Measurements from ENCODE around the gene TELO2.
"Not testable (repeated sequence)": the region's sequence is repeated elsewhere in the genome, so short reads cannot be mapped to it uniquely, and the experiment has no call there.

Gene TELO2

DNA sequence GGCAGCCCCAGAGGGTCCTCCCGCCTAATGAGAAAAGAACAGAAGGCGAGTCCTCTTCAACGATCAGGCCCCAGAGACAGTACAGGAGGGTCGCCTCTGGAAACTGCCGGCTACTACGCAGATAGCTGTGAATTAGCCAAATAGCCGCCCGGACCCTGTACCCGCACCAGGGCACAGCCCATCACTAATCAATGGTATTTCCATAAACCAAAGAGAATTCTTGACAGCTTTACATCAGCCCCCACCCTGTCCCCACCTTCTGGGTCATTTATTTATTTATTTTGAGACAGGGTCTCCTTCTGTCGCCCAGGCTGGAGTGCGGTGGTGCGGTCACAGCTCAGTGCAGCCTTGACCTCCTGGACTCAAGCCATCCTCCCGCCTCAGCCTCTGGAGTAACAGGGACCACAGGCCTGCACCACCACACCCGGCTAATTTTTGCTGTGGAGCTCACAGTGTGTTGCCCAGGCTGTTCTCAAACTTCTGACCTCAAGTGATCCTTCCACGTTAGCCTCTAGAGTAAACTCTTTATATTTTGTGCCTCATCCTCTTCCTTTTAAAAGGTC is 17.5 kb upstream of the TELO2 start:
- no peak for DNase-seq (ENCODE audit: low read depth)

DNA sequence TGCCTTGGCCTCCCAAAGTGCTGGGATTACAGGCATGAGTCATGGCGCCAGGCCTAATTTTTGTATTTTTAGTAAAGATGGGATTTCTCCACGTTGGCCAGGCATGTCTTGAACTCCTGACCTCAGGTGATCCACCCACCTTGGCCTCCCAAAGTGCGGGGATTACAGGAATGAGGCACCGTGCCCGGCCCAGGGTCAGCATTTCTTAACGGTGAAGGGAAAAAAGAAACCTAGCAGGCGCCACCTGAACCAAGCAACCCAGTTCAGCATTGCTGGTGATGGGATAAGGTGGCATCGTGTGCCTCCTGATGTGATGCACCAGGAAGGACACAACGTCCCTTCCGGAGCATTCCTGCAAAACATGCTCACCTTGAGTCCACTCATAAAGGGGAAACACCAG is 16.1 kb upstream of the TELO2 start:
- DNase-seq (ENCODE audit: low read depth): no peak

DNA sequence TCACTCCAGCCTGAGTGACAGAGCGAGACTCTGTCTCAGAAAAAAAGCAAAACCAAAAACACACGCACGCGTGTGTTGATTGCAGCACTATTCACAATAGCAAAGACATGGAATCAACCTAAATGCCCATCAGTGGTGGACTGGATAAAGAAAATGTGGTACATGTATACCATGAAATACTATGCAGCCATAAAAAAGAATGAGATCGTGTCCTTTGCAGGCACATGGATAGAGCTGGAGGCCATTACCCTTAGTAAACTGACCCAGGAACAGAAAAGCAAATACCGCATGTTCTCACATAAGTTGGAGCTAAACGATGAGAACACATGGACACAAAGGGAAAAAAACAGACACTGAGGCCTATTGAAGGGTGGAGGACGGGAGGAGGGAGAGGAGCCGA is 14.2 kb upstream of the TELO2 start:
- not testable (repeated sequence) for DNase-seq (ENCODE audit: low read depth)

DNA sequence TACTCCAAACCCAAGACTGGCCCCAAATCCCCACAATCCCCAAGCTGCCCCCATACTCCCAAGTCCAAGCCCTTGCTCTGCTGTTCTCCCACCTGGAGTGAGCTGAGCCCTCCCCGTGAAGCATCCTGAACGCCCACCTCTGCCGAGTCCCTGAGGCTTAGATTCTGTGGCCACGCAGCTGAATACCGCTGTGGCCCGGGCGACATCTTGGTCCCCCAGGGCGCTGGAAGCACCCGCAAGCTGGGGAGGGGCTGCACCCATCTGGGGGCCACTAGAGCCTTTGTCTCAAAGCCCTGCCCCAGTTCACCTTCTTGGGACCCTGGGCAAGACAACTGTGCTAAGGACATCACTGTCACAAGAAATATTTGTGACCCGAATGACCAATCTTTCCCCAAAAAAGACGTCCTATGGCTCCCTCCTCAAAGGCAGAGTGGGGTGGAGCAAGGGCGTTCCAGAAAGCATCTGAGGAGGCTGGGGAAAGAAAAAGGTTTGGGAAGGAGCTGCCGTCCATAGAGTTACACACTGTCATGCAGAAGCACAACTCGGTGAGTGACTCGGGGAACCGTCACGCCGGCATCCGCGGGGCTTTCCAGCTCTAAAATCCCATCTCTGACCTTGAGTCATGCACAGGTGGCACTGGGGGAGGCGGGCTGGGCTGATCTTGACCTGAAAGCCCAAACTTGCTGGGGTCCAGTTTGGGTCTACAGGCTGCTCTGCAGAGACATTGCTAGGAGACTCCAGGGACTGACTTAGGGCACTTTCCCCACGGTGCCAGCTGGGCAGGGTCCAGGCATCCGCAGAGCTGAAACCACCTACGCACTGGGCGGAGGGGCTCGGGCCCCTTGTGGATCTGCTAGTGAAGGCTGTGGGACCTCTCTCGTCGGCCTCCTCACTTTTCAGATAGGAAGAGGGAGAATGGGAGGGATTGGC is 11.0 kb upstream of the TELO2 start:
- no peak for DNase-seq (ENCODE audit: low read depth)

DNA sequence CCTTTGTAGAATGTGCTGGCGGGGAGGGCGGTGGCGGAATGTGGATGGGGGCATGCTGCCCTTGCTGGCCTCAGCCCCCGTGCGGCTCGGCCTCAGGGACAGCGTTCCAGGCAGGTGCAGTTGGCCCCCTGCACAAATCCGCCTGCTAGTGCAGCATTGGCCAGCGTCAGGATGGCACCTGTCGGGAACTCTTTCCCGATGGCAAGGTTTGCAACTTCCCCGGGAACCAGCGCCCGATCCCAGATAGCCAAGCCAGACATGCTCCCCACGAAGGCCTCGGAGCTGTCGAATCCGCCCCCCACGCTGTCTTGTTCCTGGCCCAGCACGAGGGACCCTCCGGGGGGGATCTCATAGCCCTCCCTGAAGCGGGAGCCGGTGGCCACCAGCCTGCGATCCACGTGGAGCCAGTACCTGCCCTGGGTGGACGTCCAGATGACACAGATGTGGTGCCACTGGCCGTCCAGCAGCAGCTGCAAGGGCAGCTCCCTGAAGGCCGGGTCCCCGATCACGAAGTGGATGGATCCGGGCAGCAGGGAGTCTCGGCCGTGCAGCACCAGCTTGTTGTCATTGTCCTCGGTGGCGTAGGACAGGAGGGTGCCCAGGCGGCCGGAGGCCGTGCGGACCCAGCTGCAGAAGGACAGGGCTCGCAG is 7.2 kb upstream of the TELO2 start:
- DNase-seq (ENCODE audit: low read depth): no peak

DNA sequence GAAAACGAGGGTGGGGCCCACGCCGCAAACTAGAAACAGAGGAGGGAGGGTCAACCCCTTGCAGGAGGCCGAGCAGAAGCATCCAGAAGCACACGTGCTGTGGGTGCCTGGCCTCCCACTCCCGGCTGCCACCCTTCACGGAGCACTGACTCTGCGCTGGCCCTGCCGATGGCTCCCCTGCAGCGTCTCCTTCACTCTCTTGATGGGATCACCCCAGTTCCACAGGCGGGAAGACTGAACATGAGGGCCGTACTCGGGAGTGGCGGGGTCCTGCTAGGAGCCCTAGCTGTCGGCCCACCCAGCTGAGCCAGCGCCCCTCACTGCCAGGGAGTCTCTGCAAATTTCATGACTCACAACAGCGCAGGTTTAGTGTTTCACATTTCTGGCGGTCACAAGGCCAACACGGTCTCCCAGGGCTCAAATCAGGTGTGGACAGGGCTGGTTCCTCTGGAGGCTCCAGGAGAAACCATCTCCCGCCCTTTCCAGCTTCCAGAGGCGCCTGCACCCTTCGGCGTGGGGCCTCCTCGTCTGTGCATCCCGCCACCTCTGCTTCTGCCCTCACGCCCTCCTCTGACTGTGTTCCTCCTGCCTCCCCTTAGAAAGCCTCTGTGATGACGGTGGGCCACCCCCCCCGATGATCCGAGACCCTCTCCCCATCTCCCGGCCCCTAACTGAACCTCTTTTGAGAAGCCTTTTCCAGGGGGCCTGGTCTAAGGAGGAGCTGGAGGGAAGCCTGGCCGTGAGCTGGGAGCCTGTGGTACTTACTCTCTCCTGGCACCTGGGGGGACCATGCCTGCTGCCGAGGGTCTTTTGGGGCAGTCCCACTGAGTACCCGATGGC is 6.4 kb upstream of the TELO2 start:
- no peak for DNase-seq (ENCODE audit: low read depth)

DNA sequence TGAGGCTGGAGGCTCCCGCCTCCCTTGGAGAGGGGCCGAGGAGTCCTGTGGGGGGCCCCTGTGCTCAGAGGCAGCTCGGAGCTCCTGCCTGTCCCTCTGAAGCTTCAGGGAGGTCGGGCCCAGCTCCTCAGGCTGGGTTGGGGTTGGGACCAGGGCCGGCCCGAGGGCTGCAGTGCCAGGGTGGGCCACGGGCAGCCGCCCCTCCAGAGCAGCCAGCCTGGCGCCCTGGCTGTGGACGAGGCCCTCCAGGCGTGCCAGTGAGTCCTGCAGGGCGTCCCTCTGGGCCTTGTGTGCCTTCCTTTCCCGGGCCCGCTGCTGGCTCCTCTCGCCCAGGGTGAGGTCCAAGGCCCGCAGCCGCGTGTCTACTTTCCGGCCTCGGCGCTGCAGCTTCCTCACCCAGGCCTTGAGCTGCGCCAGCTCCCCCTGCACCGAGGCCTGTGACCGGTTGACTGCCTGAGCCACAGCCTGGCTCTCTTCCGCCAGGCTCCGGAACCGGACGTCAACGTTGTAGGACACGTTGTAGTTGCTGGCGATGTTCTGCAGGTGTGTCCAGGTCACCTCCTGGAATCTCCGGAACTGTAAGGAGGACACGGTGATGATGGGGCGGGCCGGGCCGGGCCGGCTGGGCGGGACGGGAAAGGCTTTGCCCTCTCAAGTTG is 5.6 kb upstream of the TELO2 start:
- DNase-seq (ENCODE audit: low read depth): no peak

DNA sequence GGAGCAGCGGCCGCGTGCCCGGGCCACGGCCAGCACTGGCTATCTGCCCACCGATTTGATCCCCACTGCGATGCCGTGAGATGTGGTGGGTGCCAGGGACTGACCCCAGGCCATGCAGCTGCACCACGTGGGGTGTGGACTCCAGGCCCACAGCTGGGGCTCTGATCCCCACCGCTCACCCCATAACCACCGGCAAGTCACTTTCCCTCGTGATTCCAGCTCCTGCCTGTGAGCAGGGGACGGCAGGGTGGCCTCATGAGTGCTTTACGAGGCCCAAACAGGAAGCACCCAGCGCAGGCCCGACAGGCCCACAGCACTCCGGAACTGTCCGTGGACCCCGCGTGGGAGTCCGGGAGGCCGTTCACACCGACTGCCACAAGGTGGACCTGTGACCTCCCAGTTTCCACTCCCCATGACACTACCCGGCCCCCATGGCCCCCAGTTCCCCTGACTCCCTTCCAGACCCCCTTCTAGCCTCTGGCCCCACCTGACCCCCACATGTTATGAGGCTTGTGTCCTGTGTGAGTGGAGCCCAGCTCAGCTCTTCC is 5.0 kb upstream of the TELO2 start:
- no peak for DNase-seq (ENCODE audit: low read depth)

DNA sequence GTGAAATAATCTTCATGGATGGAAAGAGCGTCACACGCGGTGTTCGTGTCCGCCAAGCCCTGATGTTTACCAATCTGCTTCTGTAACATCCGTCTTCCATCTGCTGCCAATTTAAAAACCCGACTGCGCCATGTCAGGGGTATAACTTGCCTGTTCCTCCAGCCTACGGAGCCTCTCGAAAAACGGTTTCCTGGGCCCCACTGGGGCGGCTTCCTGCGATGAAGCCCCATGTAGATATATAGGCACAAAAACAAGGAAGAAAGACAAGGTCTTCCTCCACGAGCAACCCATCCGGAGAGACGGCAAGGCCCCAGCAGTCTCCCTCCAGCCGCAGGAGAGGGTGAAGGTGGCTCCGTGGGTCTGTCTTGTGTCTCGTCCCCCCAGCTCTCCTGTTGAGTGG is 4.5 kb upstream of the TELO2 start, which contains the start of gene PTX4:
TSS of gene PTX4 (minus strand) at position 326 of the 400 bp plus-strand sequence. CDS start at position 291, 35 bp downstream.
- no peak for DNase-seq (ENCODE audit: low read depth)

DNA sequence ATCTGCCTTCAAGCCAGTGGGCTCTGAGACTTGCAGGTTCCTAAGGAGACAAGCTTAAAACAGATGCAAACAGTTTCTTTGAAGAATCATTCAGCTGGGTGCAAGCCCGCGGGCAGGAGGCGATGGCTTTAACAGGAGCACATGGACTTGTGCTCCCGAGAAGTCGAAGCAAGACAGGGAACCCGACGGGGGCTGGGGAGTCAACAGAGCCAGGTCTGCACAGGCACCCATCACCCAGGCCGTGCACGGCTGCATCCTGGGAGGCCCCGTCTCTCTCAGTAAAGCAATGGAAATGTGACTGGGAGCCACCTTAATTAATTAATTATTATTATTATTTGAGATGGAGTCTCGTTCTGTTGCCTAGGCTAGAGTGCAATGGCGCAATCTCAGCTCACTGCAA is 4.1 kb upstream of the TELO2 start:
- no peak for DNase-seq (ENCODE audit: low read depth)

DNA sequence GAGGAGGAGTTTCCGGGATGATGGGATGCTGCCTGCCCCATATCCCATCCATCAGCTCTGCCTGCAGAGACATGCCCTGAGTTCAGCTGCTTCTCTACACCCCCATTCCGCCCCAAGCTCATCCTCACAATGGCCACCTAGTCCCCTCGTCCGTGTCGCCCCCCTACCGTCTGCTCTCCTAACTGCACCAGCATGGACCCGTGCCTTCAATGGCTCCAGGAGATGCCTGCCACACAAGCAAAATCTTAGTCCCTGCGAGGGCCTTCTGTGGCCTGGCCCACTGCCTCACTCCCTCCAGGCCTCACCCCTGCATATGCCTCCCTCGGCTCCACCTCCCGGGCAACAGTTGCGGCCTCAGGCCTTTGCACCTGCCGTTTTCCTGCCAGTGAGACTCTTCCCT is 1.8 kb upstream of the TELO2 start:
- DNase-seq (ENCODE audit: low read depth): no peak

DNA sequence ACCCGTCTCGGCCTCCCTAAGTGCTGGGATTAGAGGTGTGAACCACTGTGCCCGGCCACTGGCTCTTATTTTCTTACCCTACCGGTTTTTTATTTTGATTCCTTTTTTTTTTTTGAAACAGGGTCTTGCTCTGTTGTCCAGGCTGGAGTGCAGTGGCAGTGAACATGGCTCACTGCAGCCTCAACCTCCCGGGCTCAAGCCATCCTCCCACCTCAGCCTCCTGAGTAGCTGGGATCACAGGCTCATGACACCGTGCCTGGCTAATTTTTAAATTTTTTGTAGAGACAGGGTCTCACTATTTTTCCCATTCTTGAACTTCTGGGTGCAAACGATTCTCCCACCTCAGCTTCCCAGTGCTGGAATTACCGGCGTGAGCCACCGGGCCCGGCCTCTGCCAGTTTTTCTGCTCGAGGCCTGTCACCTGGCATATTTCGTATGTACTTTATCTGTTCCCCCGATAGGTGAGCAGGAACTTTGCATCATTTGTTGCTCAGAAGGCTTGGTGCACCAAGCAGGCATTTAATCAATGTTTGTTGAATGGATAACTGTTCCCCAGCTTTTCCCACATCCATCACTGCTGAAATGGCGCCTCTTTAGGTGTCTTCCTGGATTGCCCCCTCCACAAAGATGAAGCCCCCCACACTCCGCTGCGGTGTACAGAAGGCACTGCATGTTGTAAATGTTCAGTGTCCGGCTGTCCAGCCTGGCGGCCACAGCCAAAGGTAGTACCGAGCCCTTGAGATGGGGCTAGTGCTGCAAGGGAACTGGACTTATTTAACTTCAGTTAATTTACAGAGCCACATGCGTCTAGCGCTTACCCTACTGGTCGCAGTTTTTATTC is 858 bp upstream of the TELO2 start:
- DNase-seq (ENCODE audit: low read depth): no peak

DNA sequence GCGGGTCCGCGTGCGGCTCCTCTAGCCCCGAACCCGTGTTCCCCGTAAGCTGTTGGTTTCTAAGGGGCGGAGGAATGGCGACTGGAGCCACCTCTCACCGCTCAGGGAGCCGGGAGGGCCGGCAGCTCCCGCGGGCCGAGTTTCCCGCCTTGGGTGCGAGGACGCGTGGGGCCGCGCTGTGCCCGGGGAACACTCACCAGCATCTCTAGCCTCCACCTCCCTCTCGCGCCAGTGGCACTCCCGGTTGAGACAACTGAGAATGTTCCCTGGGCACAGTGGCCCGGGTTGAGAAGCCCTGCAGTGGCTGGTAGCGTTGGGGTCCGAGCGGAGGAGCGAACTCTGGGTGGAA is 560 bp downstream of the TELO2 start:
- DNase-seq (ENCODE audit: low read depth): no peak

DNA sequence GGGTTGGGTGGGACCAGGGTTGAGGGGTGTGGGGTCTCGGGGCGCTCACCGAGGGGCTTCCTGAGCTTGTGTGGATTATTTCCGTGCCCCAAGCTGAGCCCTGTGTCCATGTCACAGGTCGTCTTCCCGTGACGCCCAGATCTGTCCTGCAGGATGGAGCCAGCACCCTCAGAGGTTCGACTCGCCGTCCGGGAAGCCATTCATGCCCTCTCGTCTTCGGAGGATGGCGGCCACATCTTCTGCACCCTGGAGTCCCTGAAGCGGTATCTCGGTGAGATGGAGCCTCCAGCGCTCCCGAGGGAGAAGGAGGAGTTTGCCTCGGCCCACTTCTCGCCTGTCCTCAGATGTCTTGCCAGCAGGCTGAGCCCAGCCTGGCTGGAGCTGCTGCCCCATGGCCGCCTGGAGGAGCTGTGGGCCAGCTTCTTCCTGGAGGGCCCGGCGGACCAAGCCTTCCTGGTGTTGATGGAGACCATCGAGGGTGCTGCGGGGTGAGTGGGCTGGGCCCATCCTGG is 1.0 kb downstream of the TELO2 start:
- no peak for DNase-seq (ENCODE audit: low read depth)

DNA sequence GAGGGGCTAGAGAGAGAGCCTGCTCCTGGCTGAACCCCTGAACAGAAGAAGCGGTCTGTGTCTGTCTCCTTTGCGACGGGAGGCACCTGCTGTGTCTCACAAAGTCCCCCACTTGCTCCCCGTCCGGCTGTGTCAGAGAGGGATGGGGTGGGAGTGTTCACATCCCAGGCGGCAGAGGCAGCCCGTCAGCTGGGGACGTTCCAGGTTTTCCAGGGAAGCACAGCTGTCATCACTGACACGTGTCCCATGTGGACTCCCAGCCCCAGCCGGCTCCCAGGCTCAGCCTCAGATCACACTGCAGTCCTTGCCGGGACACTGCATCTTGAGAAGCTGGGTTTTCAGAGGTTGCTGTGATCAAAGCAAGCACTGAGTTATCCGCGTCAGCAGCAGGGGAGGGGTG is 1.6 kb downstream of the TELO2 start:
- no peak for DNase-seq (ENCODE audit: low read depth)

DNA sequence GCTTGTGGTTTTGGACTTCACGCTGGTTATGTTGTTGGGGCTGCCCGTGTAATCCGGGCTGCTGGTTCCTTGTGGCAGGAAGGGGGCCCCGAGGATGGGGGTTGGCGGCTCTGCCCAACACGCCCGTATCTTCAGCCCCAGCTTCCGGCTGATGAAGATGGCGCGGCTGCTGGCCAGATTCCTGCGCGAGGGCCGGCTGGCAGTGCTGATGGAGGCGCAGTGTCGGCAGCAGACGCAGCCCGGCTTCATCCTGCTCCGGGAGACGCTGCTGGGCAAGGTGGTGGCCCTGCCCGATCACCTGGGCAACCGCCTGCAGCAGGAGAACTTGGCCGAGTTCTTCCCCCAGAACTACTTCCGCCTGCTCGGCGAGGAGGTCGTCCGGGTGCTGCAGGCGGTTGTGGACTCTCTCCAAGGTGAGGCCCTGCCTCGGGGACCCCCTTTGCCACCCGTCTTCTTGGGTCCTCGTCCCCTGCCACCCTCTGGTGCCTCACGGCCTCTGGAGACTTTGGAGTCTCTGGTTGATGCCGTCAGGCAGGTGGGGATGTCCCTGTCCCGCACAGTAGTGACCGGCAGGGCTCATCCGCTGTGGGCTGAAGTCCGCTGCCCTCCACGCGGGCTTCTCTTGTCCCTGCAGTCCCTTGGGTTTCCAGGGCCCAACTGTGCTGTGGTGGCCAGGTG is 2.2 kb downstream of the TELO2 start:
- no peak for DNase-seq (ENCODE audit: low read depth)

DNA sequence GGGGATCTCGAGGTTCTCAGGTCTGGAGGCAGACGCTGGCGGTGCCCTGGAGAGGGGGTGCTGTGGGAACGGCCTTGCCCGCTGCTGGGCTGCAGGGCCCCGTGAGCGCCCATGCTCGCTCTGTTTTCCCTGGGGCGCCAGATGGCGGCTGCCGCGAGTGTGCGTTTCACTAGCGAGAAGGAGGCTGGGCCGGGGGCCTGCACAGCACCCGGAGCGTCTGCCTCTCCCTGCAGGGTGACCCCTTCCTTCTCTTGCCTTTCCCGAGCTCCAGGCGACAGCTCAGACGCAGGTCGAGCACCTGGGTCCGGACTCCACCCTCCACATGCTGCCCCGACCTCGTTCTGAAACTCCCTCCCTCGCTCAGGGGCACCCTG is 2.7 kb downstream of the TELO2 start:
- no peak for DNase-seq (ENCODE audit: low read depth)

DNA sequence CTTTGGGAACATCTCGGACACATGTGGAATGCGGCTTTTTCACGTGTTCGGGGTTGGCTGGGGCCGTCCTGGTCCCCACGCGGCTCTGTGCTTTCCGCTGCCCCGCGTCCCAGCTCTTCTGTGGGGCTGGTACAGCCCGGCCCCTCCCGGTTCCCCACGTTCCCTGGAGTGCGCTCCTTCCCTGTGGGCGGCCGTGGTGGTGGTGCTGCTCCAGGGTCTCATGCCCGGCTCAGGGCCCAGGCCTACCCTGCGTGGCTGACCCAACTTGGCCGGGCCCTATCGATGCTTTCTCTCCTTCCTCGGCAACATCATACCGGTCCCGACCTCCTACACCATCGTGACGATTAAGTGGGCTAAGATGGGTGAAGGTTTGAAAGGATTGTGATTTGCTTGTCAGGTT is 3.3 kb downstream of the TELO2 start:
- DNase-seq (ENCODE audit: low read depth): no peak

DNA sequence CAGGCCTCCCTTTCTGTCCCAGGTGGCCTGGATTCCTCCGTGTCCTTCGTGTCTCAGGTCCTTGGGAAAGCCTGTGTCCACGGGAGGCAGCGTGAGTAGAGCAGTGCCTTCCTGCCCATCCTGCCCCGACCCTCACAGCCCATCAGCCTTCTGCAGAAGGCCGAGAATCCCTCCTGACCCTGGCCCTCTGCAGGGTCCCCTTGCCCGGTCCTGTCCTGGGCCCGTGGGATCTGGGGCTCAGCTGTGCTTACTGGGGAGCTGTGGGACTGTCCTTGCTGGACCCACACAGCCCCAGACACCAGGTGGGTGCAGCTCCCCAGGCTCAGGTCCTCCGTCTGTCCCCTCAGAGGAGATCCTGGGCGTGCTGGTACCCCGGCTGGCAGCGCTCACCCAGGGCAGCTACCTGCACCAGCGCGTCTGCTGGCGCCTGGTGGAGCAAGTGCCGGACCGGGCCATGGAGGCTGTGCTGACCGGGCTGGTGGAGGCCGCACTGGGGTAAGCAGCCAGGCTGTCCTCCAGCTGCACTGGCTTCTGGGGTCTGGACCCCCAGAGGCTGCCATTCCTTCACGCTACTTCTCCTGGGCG is 3.9 kb downstream of the TELO2 start:
- no peak for DNase-seq (ENCODE audit: low read depth)
